Dermis microvascular lymphatic vessel endothelial cell (primary cell): ENCODE data around the gene SNAPC2. TPM values are rescaled to one million over a fixed set of nuclear protein-coding genes. Genes with fewer than 3 reads are reported as not detected.
A peak's percentile ranks its signal among the peaks of the same experiment; 100 is the strongest.

Experiments
- DNase-seq, 2 donors: peaks; one replicate each; pipeline versions ENCODE4 v3.0.0 to v3.0.0-alpha.2; 2010; ENCODE audit warnings: low read depth in 2 of 2
- total RNA-seq: library from RNA; depleted of rRNA; stranded (reverse); fragments of >200 nt; gene quantifications from 2 replicates; pipeline ENCODE4 v1.2.1, GENCODE V29; 2014

The SNAPC2 gene, protein sequence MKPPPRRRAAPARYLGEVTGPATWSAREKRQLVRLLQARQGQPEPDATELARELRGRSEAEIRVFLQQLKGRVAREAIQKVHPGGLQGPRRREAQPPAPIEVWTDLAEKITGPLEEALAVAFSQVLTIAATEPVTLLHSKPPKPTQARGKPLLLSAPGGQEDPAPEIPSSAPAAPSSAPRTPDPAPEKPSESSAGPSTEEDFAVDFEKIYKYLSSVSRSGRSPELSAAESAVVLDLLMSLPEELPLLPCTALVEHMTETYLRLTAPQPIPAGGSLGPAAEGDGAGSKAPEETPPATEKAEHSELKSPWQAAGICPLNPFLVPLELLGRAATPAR
- 5.1 and 5.8 TPM in 2 replicates for total RNA-seq

DNA sequence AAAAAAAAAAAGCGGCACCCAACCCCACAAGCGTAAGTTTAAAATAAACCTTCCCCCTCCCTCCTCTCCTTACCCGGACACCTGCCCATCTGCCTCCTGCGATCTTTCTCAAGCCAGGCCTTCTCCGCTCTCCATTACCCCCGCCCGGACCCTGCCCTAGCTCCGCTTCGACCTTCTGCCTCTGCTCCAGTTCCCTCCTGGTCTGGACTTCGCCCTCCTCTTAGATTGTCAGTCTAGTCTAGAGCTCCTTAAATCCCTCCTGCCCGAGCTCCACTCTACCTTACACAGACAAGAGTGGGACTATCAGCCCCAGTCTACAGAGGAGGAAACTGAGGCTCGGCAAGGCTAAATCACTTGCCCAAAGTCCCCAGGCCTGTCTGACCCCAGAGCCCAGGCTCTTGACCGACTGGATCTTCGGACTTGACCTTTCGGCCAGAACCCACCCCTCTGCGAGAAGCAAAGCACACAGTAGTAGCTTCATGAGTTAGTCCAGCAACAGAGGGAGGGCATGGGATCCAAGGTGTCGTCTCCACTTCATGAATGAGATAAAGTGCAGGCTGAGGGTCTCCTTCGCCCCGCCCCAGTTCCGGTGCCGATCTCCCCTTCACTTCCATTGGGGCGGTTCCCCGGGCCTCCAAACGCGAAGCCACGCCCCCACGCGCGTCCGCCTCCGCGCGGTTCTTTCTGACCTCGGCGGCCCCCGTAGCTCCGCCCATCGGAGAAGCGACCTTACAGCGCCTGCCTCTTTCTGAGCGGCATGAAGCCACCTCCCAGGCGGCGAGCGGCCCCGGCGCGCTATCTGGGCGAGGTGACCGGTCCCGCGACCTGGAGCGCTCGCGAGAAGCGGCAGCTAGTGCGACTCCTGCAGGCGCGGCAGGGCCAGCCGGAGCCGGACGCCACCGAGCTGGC, at the start of gene SNAPC2:
Gene SNAPC2, plus strand, starts transcription at position 729 of the 909 bp plus-strand sequence. Its CDS starts 29 bp downstream, at position 758.
- peak; percentile 78 to 91 for DNase-seq

DNA sequence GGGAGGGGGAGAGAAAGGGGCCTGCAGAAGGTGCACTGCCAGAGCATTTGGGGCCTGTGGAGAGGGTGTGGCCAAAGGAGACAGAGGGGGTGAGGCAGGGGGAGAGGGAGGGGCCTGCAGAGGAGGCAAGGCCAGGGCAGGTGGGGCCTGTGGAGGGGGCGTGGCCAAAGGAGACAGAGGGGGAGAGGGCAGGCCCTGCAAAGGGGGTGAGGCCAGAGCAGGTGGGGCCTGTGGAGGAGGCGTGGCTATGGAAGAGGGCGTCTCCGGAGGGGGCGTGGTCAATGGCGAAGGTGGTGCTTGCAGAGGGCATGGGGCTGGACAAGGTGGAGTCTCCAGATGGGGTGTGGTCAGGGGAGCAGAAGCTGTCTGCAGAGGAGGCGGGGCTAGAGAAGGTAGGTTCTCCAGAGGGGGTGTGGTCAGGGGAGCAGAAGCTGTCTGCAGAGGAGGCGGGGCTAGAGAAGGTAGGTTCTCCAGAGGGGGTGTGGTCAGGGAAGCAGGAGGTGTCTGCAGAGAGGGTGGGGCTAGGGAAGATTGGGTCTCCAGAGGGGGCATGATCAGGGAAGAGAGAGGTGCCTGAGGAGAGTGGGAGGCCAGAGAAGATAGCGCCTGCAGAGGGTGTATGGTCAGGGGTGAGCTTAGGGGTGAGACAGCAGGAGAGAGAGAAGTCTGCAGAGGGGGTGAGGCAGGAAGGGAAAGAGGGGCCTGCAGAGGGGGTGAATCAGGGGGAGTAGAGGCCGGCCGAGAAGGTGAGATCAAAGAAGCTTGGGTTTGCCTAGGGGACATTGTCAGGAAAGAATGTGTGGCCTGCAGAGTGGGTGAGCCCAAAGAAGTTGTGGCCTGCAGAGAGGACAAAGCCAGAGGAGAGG, 49.3 kb upstream of the SNAPC2 start:
- DNase-seq: peak in 1 of 2 donors; percentile 56

DNA sequence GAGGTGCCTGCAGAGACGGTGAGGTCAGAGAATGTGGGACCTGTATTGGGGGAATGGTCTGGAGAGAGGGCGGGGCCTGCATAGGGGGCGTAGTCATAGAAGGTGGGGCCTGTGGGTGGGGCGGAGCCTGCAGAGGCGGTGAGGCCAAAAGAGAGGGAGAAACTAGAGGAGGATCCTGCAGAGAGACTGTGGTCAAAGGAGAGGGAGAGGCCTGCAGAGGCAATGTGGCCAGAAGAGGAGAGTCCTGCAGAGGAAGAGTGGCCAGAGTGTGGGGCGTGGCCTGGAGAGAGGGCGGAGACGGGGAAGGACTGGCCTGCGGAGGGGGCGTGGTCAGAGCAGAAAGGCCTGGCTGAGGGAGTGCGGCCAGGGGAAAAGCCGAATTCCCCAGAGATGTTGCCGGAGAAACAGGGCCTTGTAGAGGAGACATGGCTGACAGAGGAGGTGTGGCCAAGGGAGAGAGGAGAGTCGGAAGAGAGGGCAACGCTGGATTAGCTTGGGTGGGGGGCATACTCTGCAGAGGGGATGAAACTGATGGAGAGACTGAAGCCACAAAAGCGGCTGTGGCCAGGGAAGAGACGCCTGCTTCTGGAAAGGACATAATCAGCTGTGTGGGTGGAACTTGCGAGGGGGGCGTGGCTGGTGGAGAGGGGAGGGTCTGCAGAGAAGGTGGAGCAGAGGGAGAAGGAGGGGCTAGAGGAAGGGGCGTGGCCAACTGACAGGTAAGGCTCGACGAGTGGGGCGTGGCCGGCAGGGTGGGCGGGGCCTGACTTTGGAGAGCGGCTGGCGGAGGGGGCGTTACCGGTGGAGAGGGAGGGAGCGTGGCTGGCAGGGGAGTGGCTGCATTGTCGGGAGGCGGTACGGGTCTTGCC, 48.5 kb upstream of the SNAPC2 start:
- peak in 1 of 2 donors; percentile 66 for DNase-seq

DNA sequence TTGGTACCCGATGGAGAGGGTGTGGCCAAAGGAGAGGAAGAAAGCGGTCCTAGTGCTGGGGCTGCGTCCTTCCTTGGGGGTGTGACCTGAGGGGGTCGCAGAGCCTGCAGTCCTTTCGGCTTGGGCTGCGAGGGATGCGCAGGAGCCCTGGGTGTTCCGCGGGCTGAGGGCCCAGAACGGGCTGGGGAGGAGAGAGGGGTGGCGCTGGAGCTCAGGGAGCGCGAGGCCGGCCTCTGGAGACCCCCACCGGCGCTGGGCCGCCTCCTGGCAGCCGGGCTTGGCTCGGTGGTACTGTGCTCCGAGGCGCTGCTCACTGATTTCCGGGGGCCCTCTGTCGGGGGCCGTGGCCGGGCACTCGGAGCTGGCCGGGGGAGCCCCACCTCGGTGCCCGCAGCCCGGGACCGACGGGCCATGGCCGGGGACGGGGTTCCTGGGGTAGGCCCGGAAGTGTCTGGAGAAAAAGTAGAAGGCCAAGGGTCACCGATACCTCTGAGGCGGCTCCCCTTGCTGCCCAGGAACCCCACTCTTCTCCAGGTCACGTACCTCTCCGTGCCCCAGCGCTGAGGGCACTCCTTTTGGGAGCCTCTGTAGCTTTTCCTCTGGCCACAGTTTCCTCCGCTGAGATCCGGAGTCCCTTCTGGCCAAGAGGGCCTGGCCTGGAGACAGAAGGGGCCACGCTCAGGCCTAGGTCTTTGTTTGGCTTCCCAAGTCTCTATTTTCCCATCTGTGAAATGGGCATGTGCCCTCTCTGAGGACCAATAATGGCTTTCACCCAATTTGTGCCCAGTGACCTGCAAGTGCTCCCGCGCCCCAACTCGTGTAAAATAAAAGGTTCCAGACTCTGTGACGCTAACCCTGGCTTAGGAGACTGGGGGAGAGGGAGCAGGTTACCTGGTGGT, 47.6 kb upstream of the SNAPC2 start:
- DNase-seq: no peak

DNA sequence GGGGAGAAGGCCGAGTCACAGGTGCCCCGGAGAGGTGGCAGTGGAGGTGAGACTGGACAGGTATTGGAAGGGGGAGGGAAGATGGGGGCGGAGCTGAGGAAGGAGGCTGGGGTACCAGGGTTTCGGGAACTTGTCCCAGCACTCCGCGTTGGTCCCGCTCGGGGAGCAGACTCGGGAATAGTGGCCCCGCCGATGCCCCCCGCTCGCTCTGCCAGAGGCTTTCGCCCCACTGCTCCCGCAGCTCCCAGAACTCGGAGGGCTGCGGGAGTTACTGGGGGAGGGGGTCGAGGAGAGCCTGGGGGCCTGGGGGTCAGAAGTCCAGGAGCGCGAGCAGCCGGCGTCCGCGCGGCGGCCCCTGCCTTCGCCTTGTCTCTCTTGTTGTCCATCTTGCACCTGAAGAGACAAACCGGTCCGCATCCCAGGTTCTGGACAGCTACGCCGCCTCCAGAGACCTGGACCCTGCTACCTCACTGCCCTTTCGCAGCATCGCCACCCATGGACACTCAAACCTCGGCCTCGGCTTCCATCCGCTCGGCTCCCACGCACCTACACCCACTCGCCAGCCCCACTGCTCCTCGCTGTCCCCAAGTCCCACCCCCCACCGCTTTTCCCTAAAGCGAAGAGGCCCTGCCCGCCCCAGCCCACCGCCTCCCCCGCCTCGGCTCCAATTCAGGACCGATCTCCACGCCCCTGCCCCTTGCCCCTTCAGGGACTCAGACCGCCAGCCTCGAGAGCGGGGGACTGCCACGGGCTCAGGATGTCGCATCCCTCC, 46.6 kb upstream of the SNAPC2 start:
- no peak for DNase-seq

DNA sequence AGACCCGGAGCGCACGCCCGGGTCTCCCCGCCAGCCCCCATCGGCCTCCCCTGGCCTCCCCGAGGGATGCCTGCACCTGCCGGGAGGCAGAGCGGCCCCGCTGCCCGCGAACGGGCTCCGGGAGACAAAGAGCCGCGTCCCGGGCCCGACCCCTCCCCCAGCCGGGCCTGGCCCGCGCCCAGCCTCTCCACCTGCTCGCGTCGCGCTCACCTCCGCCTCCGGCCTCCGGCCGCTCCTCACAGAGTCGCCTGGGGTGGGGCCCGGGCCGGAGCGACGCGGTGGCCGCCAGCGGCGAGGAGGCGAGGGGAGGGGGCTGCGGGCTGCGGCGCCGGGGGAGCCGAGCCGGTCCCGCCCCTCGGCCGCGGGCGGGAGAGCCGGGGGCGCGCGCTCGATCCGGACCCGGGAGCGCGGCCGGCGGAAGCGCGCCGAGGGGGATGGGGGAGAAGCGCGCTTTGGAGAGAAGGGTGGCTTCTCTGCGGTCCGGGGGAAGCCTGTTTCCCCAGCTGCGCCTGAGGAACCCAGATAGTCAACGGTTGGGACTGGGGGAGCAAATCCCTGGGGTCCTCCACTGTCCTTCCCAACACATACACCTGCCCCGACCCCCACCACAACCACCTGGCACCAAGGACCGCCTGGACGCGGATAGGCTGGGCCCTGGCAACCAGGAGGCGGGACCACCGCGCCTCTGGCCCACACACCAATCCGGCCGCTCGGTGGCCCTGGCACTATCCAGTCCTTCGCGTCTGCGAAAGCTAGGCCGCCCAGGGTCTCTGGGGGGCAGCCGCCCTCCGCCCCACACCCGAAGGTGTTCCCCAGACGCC, 45.9 kb upstream of the SNAPC2 start, which contains the start of gene PRR36:
Gene PRR36, minus strand, starts transcription at position 315 of the 821 bp plus-strand sequence. CDS start 701 bp downstream, outside the sequence.
- DNase-seq: peak in 1 of 2 donors; percentile 42

DNA sequence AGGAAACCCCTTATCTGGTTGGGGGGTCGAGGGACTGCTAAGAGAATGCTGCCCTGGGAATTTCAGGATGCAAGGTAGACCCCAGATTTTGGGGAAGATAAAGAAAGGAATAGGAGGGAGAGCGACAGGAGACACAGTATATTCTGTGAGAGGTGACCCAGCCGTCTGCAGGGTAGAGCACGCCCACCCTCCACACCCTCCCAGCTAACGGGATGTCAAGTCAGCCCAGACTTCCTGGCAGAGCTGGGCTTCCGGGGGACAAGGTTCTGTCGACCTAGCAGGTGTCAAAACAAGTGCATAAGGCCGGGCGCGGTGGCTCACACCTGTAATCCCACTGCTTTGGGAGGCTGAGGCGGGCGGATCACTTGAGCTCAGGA, 45.3 kb upstream of the SNAPC2 start:
- no peak for DNase-seq

DNA sequence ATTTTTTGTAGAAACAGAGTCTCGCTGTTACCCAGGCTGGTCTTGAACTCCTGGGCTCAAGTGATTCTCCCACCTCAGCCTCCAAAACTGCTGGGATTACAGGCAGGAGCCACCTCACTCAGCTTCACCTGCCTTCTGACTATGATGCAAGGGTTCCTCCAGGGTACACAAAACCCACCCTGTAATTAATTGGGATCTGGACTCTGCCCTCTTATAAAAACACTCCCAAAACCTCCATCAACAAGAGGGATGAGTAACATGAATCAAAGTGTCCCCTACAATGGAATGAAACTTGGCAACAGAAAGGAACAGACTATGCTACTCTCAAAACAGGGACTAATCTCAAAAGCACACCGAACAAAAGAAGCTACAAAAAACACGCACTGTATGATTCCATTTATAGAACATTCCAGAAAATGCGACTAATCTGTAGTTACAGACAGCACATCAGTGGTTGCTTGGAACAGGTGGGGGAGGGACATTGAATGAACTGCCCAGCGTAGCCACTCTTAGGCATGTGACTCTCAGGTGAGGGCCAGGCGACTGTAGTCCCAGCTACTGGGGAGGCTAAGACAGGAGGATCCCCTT, 42.8 kb upstream of the SNAPC2 start:
- DNase-seq: no peak

DNA sequence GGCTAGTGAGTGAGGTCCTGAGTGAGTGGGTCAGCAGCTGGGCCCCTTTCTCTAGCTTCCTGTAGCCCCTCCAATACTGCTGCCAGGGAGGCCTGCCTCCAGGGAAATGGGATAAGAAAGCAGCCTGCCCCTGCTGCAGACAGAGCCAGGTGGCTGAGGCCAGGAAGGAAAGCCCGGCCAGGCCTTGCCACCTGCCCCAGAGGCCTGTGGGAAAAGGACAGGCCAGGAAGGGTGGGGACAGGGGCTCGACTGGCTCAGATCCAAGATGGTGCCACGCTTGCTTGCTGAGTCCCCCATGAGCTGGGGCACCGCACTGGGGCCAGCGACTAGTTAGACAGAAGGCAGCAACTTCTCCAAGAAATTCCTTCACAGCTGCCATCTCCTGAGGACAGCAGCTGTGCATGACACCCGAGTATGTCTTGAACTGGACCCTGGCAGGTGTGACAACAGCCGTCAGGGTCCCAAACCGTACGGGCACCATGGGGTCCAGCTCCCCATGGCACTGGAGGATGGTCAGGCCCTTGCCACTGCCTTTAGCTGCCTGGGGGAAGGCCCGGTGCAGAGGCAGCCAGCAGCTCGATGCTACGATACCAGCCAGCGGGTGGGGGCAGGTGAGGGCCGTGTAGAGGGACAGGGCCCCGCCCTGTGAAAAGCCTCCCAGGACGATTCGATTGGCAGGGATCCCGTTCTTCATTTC, 40.9 kb upstream of the SNAPC2 start:
- no peak for DNase-seq

DNA sequence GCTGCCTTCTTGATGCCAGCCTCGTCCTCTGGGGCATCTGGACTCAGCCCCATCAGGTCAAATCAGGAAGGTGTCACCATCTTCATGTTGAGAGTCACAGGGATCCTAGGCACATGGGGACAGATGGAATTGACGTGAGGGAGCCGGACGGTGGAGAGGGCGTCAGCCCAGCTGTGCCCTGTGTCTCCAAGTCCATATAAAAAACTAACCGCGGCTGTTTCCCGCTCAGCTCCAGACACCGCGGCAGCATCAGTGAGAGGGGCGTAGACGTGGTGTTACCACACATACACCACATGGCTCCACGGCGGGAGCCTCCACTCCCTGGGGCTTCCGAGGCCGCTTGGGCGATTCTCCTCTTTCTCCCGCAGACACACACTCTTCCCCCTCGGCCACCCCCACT, 40.3 kb upstream of the SNAPC2 start:
- DNase-seq: no peak

DNA sequence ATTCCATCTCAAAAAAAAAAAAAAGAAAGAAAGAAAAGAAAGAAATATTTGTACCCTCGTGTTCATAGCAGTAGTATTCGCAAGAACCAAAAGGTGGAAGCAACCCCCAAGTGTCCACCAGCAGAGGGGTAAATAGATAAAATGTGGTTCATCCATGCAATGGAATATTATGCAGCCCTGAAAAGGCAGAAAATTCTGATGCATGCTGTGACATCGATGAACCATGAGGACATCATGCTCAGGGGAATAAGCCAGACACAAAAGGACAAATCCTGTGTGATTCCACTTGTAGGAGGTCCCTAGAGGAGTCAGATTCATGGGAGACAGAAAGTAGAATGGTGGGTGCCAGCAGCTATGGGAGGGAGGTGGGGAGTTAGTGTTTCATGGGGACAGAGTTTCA, 38.2 kb upstream of the SNAPC2 start:
- DNase-seq: no peak

DNA sequence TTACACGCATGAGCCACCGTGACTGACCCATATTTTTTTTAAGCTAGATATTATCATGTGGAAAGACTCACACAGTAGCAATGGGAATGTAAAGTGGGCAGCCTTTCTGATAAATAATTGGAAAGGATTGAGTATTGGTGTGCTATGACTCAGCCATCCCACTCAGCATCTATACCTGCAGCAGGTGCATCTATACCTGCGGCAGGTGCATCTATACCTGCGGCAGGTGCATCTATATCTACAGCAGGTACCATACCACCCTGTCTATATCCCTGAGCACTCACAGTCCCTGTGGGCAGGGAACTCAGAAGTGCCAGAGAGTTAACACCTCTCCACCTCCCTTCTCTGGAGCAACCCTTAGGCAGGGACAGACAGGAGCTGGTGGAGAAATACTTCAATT, 37.0 kb upstream of the SNAPC2 start:
- no peak for DNase-seq

DNA sequence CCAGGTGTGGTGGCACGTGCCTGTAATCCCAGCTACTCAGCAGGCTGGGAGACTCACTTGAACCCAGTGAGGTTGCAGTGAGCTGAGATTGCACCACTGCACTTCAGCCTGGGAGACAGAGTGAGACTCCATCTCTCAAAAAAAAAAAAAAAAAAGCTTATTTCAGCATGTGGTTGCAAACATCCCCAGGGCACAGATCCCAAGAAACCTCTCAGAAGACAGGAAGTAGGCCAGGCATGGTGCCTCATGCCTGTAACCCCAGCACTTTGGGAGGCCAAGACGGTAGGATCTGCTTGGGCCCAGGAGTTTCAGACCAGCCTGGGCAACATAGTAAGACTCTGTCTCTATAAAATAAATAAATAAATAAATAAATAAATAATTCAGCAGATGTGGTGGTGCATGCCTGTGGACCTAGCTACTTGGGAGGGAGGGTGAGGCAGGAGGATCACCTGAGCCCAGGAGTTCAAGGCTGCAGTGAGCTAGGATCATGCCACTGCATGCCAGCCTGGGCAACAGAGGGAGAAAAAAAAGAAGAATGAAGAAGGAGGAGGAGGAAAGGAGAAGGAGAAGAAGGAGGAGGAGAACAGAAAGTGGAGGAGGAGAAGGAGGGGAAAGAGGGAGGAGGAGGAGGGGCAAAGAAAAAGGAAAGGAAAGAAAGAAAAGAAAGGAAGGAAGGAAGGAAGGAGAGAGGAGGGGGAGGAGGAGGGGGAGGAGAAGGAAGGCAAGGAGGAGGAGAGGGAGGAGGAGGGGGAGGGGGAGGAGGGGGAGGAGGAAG, 36.2 kb upstream of the SNAPC2 start:
- DNase-seq: no peak

DNA sequence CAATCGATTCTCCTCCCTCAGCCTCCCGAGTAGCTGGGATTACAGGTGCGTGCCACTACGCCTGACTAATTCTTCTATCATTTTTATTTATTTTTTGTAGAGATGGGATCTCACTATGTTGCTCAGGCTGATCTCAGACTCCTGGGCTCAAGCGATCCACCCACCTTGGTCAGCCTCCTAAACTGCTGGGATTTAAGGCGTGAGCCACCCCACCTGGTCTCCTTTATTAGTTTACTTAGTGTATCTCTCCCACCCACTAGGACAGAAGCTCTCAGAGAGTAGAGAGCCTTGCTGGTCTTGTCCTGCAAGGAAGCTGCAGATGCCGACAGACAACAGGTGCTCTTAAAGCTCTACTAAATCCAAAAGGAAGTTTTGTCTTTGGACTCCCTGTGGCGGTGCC, 34.3 kb upstream of the SNAPC2 start:
- DNase-seq: no peak

DNA sequence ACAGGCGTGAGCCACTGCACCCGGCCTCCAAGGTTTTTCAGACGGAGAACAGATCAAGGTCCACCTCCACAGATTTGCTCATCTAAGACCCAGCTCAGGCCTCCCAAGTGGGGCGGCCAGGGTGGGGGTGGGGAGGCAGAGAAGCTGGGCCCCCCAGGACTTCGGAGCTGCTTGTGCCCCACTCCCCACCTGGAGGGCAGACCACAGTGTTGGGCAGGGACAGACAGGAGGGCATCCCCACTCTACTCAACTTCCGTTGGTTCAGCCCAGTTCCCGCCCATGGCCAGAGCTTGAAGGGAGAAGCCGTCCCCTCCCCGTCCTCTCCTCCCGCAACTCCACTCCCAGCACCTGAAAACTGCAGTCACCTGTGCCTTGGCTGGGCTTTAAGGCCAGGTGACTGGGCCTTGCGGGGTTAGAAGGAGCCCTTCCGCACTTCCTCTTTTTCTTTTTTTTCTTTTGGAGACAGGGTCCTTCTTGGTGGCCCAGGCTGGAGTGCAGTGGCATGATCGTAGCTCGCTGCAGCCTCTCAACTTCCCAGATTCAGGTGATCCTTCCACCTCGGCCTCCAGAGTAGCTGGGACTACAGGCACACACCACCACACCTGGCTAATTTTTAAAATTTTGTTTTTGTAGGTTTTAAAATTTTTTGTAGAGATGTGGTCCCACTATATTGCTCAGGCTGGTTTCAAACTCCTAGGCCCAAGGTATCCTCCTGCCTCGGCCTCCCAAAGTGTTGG, 32.6 kb upstream of the SNAPC2 start:
- no peak for DNase-seq
